Fibroblast of villous mesenchyme (primary cell): ENCODE data around the gene UBXN6. TPM values are rescaled to one million over a fixed set of nuclear protein-coding genes. Genes with fewer than 3 reads are reported as not detected.

Experiments used
- DNase-seq: peaks from one replicate; pipeline ENCODE4 v3.0.0-alpha.2; 2010; ENCODE audit warnings: low read depth
- H3K4me3 ChIP-seq: 2 replicates; pipeline ENCODE4 v1.5.1; 2011; ENCODE audit warnings: low read depth, mild to moderate bottlenecking, low read length
- total RNA-seq: library from RNA; depleted of rRNA; stranded (reverse); fragments of >200 nt; gene quantifications from 2 replicates; pipeline ENCODE4 v1.2.3, GENCODE V29; 2012
- TF ChIP-seq, protein P1 (sequence below): IDR thresholded peaks from 2 replicates; pipeline ENCODE4 v1.5.1; 2012; ENCODE audit warnings: low read depth, mild to moderate bottlenecking, low read length; ENCODE audit not compliant: insufficient read depth

UBXN6 gene
- total RNA-seq, 1 donor, result 104 TPM

DNA sequence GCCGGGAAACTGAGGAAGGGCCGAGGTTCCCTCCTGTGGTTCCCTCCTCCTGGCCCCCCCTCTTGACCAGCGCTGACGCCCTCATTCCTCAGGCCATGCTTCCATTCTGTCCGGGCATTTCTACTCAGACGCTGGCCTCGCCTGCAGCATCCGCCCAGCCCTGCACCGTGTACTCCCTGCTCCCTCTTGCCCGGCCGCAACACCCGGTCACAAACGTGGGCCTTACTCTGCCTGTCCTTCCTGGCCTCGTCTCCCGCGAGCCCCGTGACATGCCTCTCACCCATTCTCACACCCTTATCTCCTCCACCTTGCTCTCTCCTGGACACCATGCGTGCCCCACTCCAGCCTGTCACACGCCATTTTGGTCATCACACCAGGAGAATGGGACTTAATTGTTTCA is 25.8 kb upstream of the UBXN6 start:
- no peak overlapping the region for H3K4me3 ChIP-seq
- no peak for DNase-seq
- TF ChIP-seq, protein P1, sequence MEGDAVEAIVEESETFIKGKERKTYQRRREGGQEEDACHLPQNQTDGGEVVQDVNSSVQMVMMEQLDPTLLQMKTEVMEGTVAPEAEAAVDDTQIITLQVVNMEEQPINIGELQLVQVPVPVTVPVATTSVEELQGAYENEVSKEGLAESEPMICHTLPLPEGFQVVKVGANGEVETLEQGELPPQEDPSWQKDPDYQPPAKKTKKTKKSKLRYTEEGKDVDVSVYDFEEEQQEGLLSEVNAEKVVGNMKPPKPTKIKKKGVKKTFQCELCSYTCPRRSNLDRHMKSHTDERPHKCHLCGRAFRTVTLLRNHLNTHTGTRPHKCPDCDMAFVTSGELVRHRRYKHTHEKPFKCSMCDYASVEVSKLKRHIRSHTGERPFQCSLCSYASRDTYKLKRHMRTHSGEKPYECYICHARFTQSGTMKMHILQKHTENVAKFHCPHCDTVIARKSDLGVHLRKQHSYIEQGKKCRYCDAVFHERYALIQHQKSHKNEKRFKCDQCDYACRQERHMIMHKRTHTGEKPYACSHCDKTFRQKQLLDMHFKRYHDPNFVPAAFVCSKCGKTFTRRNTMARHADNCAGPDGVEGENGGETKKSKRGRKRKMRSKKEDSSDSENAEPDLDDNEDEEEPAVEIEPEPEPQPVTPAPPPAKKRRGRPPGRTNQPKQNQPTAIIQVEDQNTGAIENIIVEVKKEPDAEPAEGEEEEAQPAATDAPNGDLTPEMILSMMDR, result no peak

DNA sequence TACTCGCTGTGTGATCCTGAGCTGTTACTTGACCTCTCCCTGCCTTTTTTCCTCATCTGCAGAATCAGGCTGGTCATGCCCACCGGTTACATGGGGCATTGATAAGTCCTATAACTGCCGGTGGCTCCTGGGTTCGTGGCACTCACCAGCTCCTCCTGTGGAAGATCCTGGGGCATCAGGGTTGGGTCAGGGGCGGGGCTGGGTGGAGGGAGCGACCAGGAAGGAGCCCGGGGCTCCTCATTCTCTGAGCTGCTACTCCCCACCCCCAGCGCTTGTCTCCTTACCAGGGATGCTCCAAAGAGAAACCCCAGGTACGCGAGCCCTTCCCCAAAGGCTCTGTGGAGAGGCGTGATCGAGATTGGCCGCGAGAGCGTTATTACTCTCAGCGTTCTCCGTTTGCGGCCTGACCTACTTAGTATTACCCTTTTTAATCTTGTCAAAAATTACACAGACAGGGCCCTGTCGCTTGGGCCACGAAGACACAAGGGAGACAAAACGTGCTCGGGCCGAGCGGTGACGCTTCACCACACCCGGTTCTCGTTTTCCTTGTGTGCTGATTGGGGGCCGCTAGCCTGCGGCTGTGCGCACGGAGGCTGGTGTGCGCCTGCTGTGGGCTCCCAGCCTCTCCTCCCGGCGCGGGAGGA is 25.2 kb upstream of the UBXN6 start:
- no peak for DNase-seq
- no peak overlapping the region for H3K4me3 ChIP-seq
- TF ChIP-seq, protein P1, result no peak

DNA sequence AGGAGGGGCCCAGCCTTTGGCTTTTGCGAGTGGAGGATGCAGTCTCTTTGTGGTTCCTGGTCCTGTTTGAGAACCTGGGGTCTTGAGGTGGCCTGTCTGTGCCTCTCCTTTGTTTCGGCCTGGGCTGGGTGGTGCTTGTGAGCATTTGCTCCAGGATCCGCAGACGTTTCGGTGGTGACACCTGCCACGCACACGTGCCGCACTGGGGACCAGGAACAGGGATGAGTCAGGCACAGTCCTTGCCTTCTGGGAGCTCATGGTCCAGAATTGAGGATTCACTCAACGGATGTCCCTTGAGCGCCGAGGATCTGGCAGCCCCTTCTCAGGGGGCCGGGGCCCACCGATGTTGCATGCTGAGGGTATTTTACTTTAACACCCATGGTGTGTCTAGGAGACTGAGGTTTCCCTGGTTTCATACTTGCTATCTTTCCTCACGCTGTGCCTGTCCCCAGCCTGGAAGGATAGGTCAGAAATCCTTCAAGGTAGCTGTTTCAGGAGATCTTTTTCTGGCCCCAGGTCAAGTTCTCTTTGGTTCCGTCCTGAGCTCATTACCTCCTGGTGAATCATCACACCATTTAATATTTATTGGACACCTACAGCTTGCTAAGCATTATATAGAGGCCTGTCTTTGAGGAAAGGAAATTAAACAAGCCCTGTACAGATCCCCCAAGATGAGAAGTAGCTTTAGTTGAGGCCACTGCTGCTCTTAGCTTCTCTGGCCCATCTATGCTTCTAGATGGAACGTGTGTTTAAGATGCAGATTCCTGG is 19.6 kb upstream of the UBXN6 start:
- DNase-seq, result no peak
- H3K4me3 ChIP-seq, result no peak overlapping the region
- TF ChIP-seq, protein P1, result no peak

DNA sequence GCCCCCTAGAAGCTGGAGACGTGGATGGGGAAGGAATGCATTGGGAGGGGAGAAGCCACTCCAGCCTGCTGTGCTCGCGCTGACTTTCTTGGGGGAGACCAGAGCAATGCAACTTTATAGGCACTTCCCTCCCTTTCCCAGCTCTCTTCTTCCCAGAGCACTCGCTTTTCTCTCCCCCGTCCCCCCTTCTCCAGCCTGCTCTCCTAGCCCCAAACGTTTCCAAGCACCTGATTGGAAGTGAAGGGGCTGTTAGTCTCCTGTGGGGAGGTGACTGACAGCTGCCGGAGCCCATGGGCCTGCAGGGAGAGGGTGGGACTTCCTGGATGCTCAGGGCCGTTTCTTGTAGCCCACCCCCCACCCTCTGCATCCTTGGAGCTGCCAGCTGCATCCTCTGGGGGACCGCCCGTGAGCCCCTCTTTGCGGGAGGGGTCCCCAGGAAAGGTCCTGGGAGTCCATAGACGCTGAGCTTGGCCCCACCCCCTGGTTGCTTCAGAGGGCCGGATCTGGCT is 17.0 kb upstream of the UBXN6 start:
- peak; percentile 63 for DNase-seq
- TF ChIP-seq, protein P1, result no peak

DNA sequence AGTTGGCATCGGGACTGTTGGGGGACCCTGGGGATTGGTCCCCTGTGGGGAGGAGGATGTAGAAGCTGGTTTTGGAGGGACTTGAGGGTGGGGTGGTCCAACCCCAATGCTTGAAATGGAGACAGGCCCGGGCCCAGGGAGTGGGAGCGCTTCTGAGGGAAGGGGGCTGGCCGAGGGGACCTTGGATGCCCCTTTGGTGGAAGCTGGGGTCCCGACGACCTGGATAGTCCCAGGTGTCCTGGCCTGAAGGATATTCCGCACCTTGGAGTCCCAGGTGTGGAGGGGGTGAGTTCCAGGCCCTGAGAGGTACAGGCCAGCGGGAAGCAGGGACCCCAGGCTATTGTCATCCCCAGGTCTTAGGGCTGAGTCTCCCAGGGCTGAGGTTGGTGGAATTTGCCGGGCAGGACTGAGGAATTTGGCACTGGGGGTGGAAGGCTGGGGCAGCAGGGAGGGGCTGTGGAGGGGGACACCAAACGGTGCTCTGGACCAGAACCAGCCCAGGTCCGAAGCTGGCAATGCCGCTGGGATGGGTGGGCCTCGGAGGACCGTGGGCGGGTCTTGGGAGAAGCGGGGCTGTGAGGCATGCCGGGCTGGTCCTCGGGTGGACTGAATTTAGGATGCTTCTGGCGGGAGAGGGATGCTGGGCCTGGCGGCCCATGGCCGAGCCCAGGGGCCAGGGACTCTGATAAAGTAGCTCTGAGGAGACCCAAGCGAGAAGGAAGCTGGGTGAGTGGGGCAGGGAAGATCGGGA is 16.3 kb upstream of the UBXN6 start:
- TF ChIP-seq, protein P1, result no peak
- H3K4me3 ChIP-seq, result peak overlapping the region; percentile 91
- DNase-seq, result no peak

More for the DNA sequence above, 17.0 kb upstream of the UBXN6 start:
- H3K4me3 ChIP-seq, result peak overlapping the region; percentile 91

DNA sequence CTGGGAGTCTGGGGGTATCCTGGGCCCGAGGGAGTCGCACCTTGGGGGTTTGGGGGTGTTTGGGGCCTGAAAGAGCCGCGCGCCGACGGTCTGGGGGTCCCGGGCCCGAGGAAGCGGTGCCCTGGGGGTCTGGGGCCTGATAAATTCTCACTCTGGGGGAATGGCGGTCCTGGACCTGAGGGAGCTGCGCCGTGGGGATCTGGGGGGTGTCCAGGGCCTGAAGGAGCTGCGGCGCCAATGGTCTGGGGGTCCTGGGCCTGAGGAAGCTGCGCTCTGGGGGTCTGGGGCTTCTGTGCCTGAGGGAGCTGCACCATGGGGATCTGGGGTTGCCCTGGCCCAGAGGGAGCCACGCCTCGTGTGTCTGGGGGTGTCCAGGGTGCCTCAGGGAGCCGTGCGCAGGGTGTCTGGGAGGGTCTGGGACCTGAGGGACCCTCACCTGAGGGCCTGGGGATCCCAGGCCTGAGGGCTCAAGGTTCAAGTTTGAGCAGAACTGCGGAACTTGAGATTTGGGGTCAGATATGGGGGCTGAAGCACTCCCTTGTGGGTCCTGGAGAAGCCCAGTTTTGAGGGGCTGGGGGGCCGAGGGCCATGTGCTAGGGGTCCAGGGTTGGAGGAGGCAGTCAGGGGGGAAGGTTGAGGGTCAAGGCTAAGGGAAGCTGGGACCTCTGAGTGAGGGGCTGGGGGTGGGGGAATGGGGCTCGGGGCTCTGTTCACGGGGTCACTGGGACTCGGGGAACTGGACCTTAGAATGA is 15.6 kb upstream of the UBXN6 start:
- DNase-seq, result no peak
- TF ChIP-seq, protein P1, result no peak
- peak overlapping the region; percentile 91 for H3K4me3 ChIP-seq
